ENCODE data around the gene SCAF1.

The SCAF1 gene

DNA sequence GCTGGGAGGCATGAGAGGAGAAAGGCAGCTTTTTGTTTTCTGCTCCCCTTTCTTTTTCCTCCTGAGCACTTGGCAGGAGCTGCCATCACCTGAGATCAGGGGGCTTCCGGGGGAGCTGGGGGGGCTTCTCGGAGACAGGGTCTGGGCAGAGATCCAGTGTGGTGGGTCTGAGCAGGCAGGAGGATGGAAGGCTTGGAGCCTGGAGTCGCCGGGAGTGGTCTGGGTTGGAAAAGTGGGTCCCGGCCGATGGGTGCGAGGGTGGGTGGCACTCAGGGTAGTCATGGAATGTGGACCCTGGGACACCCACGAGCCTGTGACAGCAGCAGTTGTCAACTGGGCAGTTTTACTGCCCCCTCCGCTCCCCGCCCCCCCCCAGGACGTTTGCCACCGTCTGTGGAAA lies 45.1 kb downstream of the SCAF1 start:
- DNase-seq (ENCODE audit: low read depth in 2 of 2), result no peak

DNA sequence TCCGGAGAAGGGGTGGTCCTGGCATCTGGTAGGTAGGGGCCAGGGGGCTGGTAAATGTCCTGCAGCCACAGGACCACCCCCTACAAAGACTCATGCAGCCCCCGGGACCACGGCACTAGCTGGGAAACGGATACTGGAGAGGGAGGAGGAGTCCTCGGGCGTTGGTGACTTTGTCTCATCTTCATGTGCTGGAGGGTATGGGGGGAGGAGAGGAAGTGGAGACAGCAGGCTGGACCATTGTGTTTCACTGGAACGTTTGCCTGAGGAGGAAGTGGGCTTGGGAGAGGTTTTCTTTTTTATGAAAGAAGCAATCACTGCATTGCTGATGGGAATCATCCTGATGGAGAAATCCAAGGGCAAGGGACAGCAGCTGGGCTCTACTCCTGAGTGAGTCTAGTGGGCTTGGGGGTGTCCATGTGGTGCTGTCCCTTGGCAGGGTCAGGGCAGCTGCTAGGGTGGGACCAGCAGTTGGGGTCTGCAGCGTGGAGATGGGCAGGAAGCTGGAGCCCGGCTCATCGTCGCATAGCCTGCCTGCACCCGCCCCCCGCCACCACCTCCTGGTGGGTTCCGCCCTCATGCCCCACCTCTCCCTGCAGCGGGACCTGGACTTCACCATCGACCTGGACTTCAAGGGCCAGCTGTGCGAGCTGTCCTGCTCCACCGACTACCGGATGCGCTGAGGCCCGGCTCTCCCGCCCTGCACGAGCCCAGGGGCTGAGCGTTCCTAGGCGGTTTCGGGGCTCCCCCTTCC lies 45.7 kb downstream of the SCAF1 start:
- DNase-seq (ENCODE audit: low read depth in 2 of 2), result no peak

DNA sequence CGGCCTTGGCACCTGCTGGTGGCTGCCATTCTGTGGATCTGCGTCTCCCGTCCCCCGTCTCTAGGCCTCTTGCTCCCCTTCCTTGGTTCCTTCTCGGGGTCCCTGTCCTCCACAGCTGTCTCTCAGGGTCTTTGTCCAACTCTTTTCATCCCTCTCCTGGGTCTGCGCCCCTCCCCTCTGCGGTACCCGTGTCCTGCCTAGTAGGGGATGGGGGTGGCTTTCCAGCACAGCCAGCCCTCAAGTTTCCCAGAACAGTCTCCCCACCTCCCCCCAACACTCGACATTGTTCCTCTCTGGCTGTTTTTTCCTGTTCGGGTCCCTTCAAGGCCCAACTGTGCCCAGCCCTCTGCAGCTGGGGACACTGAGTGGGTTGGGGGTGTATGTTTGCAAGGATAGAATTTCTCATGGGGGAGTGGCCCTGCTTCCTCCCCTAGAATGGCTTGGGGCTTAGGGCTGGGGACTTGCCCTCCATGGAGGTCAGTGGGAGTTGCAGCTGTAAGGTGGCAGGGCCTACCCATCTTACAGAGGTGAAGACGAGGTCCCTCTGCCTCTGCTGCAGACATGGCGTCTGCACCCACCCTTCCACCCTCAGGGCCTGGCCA lies 46.6 kb downstream of the SCAF1 start:
- DNase-seq (ENCODE audit: low read depth in 2 of 2), result no peak

DNA sequence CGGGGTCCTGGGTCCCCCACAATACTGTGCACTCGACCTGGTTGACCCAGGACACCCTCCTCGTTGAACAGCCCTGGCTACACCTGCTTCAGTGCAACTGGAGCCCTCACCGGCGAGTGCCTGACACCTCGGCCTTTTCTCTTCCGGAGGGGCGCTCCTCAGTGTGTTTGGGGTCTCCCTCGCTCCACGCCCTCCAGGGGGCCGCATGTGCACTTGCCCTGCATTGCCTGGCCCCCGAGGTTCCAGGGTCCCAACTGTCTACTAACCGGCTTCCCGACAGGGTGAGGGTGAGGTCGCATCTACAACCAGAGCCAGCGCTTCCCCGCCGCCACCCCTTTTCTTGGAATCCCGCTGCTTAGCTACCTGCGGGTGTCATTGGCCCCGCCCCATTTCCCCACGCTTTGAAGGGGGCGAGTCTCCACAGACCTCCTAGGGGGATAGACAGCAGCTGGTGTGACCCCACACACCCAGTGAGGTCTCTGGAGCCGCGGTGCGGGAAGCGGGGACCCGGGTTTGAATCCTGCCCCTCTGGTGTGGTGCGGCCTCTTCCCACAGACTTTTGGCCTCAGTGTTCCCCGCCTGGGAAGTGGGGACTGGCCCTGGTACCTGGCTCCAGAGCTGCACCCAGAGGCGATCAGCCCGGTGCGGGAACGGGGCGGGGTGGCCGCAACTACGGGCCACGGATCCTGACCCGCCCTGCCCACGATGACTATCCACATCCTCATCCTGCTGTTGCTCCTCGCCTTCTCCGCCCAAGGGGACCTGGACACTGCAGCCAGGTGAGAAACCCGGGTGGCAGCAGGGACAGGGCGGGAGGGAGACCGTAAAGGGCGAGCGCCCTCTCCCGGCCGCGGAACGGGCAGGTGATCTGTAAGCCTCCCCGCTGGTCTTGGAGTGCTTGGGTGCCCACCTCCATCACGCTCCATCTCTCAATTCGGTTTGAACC lies 47.4 kb downstream of the SCAF1 start, which contains the start of gene ADM5:
ADM5 (plus strand) TSS at position 462 of the 946 bp plus-strand sequence; CDS start at position 706, 244 bp downstream.
- no peak for DNase-seq (ENCODE audit: low read depth in 2 of 2)

DNA sequence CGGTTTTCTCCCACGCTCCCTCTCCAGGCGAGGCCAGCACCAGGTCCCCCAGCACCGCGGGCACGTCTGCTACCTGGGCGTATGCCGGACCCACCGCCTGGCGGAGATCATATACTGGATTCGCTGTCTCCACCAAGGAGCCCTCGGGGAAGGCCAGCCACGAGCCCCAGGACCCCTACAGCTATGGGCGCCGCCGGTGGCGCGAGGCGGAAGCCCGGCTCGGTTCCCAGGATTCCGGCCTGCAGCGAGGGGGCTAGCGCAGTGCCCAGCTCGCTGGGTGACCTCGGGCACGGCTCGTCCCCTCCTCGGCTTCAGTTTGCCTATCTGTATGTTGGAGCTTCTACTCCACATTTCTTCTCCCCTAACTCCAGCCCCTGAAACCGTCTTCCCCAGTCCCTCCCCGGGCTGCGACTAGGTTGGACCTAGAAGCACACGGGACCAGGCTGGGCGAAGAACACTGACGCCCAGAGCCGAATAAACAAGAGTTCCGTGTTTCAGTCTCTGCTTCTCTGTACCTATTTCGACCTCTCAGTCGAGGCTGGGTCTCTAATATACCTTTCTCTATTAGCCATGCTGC lies 48.2 kb downstream of the SCAF1 start:
- no peak for DNase-seq (ENCODE audit: low read depth in 2 of 2)

DNA sequence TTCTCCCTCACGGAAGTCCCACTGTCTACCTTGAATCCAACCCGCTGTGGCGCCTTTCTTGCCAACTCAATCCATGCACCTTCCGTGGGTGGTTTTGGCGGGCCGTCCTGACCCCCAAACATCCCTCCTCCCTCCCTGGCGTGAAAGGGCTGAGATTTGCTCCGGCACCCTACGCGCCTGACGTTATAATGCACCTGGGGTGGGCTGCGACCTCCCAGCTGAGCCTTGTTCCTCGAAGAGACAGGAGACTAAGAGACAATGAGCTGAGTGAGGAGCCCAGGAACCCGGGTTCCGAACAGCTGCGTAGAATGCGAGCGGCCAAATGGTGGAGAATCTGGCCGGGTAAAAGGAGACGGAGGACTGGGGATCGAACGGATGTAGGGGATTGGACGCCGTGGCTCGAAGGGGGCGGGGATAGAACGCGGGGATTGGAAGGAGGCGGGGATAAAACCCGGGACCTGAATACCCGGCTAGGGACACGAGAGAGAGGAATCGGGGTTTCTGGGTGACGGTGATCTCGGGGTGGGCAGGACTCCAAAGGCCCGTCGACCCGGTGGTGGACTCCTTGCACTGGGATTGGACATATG lies 48.7 kb downstream of the SCAF1 start, which contains the start of gene CPT1C:
CPT1C (plus strand) TSS at position 461 of the 587 bp plus-strand sequence. CDS start 1,137 bp downstream, outside the sequence.
- no peak for DNase-seq (ENCODE audit: low read depth in 2 of 2)

DNA sequence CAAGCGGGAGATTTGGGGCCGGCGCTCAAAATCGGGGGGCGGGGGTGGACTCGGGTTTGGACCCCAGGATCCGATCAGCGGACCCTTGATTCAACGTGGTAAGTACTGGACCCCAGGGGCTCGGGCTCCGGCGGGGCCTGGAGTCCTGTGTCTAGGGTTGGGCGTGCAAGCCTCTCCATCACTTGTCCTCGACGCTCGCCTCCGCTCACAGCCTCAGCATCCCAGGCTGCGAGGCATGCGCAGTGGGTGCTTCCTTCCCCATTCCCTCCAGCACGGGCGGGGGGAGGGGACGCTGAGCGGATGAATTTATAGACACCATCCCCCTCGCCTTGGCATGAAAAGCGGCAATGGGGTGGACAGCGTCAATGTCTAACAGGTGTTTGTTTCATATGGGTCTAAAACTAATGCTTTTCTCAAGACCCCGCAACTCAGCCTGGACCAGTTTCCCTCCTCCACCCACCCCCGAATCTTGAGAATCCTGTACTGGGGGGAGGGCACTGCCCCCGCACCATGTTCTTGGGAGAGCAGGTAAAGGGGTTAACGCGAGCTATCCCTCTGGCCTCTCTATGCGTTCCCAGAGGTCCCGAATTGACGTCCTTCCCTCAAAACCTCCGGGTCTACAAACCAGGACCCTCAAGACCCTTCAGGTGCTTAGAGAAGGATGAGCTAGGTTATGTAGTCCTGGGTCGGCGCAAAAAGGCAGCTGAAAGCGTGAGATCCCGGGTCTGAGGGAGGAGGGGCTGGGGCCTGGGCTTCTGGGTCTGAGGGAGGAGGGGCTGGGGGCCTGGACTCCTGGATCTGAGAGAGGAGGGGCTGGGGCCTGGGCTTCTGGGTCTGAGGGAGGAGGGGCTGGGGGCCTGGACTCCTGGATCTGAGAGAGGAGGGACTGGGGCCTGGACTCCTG lies 49.5 kb downstream of the SCAF1 start:
- DNase-seq (ENCODE audit: low read depth in 2 of 2), result no peak

DNA sequence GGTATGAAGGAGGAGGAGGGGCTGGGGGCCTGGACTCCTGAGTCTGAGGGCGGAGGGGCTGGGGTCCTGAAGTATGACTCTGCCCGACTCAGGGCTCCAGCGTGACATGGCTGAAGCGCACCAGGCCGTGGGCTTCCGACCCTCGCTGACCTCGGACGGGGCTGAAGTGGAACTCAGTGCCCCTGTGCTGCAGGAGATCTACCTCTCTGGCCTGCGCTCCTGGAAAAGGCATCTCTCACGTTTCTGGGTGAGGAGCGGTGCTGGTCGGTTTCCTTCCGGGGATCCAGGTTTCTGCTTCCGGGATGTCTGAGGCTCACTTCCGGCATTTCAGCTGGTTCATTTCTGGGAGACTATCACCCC lies 50.1 kb downstream of the SCAF1 start:
- DNase-seq (ENCODE audit: low read depth in 2 of 2), result no peak

DNA sequence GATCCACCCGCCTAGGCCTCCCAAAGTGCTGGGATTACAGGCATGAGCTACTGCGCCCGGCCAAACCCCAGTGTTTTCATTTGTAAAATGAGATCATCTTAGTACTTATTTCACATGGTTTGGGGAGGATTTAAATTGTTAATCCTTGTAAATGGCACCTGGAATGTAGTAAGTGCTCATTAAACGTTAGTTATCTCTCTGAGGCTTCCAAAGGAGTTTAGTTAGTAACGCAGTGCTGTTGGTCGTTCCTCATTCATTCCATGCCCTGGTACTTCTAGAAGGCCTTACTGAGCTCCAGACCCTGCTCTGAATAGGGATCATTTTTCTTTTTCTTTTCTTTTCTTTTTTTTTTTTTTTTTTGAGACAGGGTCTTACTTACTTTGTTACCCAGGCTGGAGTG lies 54.1 kb downstream of the SCAF1 start:
- no peak for DNase-seq (ENCODE audit: low read depth in 2 of 2)

DNA sequence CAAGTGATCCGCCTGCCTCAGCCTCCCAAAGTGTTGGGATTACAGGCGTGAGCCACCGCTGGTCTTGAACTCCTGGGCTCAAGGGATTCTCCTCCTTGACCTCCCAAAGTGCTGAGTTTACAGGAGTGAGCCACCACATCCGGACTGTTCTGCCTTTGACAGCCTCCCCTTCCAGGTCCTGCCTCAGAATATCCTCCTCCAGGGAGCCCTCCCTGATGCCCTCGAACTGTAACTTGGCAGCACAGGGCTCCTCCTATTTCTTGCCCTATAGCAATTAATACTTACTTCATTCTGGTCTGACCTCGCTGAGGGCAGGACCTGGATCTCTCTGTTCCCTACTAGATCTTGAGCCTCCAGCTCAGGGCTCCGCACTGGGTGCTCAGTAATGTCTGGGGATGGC lies 54.9 kb downstream of the SCAF1 start:
- DNase-seq (ENCODE audit: low read depth in 2 of 2), result no peak

DNA sequence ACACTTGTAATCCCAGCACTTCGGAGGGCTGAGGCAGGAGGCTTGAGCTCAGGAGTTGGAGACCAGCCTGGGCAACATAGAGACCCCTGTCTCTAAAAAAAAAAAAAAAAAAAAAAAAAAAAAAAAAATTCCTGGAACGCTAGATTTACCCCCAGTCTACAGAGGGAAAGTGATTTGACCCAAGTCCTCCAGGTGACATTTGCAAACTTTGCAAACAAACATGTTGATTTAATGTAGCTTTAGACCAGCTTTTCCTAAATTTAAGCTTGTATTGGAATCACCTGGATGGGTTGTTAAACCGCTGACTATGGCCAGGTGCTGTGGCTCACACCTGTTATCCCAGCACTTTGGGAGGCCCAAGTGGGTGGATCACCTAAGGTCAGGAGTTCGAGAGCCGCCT lies 57.4 kb downstream of the SCAF1 start:
- no peak for DNase-seq (ENCODE audit: low read depth in 2 of 2)

DNA sequence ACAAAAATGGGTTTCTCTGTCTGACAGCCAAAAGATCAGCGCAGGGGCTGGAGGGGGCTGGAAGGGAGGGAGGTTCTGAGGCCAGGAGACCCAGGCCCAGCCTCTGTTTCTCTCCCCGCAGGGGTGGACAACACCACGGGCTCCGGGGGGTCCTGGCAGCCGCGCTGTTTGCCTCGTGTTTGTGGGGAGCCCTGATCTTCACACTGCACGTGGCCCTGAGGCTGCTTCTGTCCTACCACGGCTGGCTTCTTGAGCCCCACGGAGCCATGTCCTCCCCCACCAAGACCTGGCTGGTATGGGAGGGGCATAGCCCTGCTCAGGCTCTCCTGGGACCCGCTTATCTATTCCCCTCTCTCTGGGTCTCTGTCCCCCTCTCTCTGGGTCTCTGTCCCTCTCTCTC lies 58.6 kb downstream of the SCAF1 start:
- no peak for DNase-seq (ENCODE audit: low read depth in 2 of 2)

DNA sequence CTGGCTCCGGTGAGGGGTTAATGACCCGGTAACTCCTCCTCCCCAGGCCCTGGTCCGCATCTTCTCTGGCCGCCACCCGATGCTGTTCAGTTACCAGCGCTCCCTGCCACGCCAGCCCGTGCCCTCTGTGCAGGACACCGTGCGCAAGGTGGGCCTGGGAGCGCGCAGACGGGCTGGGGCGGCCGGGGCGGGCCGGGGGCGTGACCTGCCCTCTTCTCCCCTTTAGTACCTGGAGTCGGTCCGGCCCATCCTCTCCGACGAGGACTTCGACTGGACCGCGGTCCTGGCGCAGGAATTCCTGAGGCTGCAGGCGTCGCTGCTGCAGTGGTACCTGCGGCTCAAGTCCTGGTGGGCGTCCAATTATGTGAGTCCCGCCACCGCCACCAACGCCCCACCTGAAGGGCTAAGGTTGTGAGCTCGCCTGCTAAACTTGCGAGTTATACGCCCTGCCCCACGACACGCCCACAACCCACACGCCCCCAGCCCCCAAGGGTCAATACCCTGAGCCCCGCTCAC lies 59.3 kb downstream of the SCAF1 start:
- DNase-seq (ENCODE audit: low read depth in 2 of 2), result no peak

DNA sequence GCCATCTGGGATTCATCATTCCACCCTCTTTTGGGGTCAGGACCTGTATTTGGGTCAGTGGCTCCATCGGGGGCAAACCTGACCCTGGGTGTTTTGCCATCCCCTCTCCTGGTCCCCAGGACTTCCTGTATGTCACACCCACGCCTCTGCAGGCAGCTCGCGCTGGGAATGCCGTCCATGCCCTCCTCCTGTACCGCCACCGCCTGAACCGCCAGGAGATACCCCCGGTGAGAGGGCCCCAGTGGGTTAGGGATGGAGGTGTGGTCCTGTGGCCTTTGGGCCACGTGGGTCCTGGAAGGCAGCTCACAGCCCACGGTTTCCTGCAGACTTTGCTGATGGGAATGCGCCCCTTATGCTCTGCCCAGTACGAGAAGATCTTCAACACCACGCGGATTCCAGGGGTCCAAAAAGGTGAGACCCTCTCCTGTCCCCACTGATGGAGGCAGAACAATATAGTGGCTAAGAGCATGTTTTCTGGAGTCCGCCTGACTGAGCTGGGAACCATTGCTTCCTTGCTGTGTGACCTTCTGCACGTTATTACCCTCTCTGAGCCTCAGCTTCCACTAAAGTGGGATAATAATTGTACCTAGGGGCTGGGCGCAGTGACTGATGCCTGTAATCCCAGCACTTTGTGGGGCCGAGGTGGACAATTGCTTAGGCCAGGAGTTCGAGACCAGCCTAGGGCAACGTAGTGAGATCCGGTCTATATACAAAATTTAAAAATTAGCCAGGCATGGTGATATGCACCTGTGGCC lies 63.1 kb downstream of the SCAF1 start:
- no peak for DNase-seq (ENCODE audit: low read depth in 2 of 2)

DNA sequence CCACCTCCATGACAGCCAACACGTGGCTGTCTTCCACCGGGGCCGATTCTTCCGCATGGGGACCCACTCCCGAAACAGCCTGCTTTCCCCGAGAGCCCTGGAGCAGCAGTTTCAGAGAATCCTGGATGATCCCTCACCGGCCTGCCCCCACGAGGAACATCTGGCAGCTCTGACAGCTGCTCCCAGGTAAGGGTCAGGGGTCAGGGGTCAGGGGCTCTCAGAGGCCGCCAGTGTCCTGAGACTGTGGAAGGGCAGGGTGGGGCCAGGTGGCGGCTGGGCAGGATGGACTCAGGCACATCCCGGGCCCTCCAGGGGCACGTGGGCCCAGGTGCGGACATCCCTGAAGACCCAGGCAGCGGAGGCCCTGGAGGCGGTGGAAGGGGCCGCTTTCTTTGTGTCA lies 63.9 kb downstream of the SCAF1 start:
- DNase-seq (ENCODE audit: low read depth in 2 of 2), result no peak
